HG02798 (cell line): ENCODE measurements around the gene ISG20.

Experiments
- ATAC-seq: cut with Tn5 transposase; IDR thresholded peaks from one replicate; pipeline ENCODE4 v1.9.1; 2021; ENCODE audit warnings: mild to moderate bottlenecking; ENCODE audit not compliant: unreplicated experiment, poor library complexity

The ISG20 gene

GRCh38 chr15:88638626-88639372, at the start of gene ISG20:
Gene ISG20, plus strand, starts transcription at chr15:88639016. Its CDS starts 351 bp downstream, at chr15:88639367.
- ATAC-seq = peak; percentile 75

GRCh38 chr15:88590759-88591158, 48.1 kb upstream of the ISG20 start:
- ATAC-seq = no peak

- no peak for ATAC-seq
Measured at GRCh38 chr15:88591384-88591783, 47.4 kb upstream of the ISG20 start.

GRCh38 chr15:88603885-88604284, 34.9 kb upstream of the ISG20 start:
- ATAC-seq = no peak

- ATAC-seq = no peak
Measured at GRCh38 chr15:88604381-88605188, 34.2 kb upstream of the ISG20 start.

- no peak for ATAC-seq
Measured at GRCh38 chr15:88605189-88606069, 33.4 kb upstream of the ISG20 start.

- ATAC-seq = no peak
Measured at GRCh38 chr15:88606070-88606794, 32.6 kb upstream of the ISG20 start.

GRCh38 chr15:88607951-88608350, 30.9 kb upstream of the ISG20 start:
- no peak for ATAC-seq

GRCh38 chr15:88608607-88609181, 30.1 kb upstream of the ISG20 start:
- no peak for ATAC-seq

- no peak for ATAC-seq
Measured at GRCh38 chr15:88609344-88610090, 29.3 kb upstream of the ISG20 start.

- no peak for ATAC-seq
Measured at GRCh38 chr15:88610701-88611231, 28.1 kb upstream of the ISG20 start.

- no peak for ATAC-seq
Measured at GRCh38 chr15:88612186-88612796, 26.5 kb upstream of the ISG20 start.

GRCh38 chr15:88613074-88613944, 25.5 kb upstream of the ISG20 start:
- no peak for ATAC-seq

GRCh38 chr15:88615303-88616107, 23.3 kb upstream of the ISG20 start:
- peak; percentile 60 for ATAC-seq

GRCh38 chr15:88616240-88616639, 22.6 kb upstream of the ISG20 start:
- ATAC-seq = no peak

- ATAC-seq = no peak
Measured at GRCh38 chr15:88617031-88617722, 21.6 kb upstream of the ISG20 start.
